HG03135 (cell line): ENCODE measurements around the gene C2orf81.
A peak's percentile ranks its signal among the peaks of the same experiment; 100 is the strongest.
"Not testable (repeated sequence)": the region's sequence is repeated elsewhere in the genome, so short reads cannot be mapped to it uniquely, and the experiment has no call there.

ENCODE experiments used
- ATAC-seq: cut with Tn5 transposase; IDR thresholded peaks from one replicate; pipeline ENCODE4 v1.9.1; 2021; ENCODE audit warnings: mild to moderate bottlenecking, moderate library complexity; ENCODE audit not compliant: unreplicated experiment

C2orf81 gene

GRCh38 chr2:74421221-74421870 is at the start of gene C2orf81, which contains the start of gene WDR54:
Gene C2orf81, minus strand, starts transcription at chr2:74421619. Its CDS starts 59 bp downstream, at chr2:74421560.
Gene WDR54, plus strand, starts transcription at chr2:74421730. Its CDS starts 424 bp downstream, at chr2:74422154.
- ATAC-seq, result peak; percentile 92

DNA sequence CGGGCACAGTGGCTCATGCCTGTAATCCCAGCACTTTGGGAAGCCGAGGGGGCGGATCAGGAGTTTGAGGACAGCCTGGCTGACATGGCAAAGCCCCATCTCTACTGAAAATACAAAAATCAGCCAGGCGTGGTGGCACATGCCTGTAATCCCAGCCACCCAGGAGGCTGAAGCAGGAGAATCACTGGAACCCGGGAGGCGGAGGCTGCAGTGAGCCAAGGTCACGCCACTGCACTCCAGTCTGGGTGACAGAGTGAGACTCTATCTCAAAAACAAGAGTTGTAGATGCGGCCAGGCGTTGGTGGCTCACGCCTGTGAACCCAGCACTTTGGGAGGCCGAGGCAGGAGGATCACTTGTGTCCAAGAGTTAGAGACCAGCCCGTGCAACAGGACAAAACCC is 49.3 kb upstream of the C2orf81 start:
- not testable (repeated sequence) for ATAC-seq

DNA sequence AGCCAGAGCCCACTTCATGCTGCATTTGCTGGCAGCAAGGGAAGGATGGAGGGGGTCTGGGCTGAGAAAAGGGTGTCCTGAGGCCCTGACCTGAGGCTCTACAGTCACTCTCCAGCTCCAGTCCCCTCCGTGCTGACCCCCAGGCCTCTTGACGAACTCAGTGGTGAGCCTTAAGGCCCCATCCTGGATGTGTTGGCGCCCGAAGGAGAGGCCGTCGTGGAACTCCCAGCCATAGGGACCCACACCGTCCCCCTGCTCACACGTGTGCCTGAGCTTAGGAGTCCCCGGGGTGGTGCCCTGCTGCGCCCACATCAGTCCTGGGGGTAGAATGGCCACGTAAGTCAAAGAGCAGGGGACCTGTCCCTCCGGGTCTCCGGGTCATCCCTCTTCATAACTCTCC is 43.0 kb upstream of the C2orf81 start:
- ATAC-seq, result no peak

DNA sequence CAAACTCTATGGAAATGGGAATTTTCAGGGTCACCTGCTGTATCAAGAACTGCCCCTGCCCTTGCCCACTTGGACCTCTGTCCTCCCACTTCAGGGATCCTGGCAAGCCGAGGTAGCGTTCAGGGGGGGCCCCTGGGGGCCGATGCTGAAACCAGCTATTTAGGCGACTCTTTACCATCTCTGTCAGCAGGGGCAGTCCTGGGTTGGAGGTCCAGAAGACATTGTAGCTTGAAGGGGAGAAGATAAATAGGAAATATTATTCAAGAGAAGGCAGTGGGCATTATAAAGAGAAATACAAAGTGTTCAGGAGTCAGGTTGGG is 41.3 kb upstream of the C2orf81 start:
- ATAC-seq, result no peak

DNA sequence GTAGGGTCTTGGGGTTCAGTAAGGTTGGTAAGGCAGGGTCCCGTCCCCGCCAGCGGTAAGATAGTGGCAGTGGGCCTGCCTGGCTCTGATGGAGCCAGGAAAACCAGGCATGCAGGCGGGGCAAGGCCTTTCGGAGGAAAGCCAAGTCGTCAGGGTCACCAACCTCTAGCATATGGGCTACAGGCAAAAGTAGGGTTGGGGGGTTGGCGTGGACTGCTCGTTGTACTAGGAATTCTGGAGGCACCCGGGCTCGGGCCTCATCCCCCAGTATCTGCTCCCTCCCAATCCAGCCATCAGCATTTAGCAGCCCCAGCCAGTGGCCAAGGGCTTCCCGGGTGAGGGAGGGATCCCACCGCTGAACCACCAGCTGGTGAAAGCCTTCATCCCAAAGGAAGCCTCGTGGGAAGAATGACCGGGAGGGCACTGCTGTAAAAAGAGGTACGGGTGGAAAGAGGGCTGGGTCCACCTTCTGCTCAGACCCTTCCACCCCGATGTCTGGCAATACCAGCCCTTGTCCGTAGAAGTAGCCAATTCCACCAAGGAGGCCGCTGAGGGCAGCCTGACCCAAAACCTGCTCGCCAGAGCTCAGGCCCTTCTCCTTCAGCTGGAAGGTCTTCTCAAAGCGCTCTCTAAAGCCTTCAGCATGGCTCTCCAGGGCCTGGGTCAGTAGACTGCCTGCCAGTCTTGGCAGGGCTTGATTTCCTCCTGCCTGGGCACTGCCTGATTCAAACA is 40.8 kb upstream of the C2orf81 start:
- ATAC-seq, result no peak

- no peak for ATAC-seq
These were observed 40.0 kb upstream of the C2orf81 start for GRCh38 chr2:74461187-74462053.

- ATAC-seq, result not testable (repeated sequence)
These were observed 38.8 kb upstream of the C2orf81 start for GRCh38 chr2:74460187-74460586.

- not testable (repeated sequence) for ATAC-seq
These were observed 38.2 kb upstream of the C2orf81 start for GRCh38 chr2:74459503-74460118.

DNA sequence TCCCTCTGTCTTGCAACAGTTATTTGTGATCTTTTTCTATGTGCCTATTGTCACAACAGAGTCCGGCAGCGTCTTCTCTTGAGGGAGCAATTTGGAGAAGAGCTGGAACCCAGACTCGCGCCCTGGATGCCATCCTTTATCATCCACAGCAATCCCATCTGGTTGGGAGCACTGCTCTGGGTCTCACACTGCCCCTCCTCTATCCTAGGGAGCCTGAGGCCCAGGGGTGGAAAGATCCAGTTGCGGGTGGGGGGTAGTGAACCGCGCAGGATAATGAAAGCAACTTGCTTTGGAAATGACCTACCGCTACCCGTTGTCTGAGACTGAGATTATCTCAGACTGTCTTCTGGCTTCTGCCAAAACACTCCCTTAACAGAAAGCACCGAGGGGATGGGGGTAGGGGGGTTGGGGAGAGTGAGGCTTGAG is 37.5 kb upstream of the C2orf81 start:
- no peak for ATAC-seq

GRCh38 chr2:74458132-74458937 is 36.9 kb upstream of the C2orf81 start, which contains the start of gene WBP1:
Gene WBP1, plus strand, starts transcription at chr2:74458438. Its CDS starts 165 bp downstream, at chr2:74458603.
- ATAC-seq, result peak; percentile 84

- ATAC-seq, result peak; percentile 34
These were observed 36.2 kb upstream of the C2orf81 start for GRCh38 chr2:74457549-74458131.

GRCh38 chr2:74457129-74457548 is 35.7 kb upstream of the C2orf81 start:
- no peak for ATAC-seq

- peak; percentile 42 for ATAC-seq
These were observed 33.5 kb upstream of the C2orf81 start, which contains the start of gene INO80B for GRCh38 chr2:74454654-74455511. Gene INO80B, plus strand, starts transcription at chr2:74455087. Its CDS starts 30 bp downstream, at chr2:74455117.

GRCh38 chr2:74450570-74451190 is 29.3 kb upstream of the C2orf81 start:
- no peak for ATAC-seq

DNA sequence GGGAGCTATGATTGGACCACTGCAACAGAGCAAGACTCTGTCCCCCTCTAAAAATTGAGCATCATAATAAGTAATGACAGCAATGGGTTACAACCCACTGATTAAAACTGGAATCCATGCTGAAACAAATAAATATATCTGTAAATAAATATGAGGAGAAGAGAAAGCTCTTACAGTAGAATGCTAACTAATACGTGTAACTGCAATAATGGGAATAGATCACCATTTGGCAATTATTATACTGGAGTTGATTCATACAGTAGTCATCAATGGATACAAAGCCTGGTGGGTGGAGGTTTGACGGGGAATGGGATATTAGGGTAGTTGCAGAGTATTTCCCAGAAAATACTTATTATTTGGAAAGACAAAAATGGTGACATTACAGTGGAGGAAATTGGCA is 27.4 kb upstream of the C2orf81 start:
- ATAC-seq, result no peak

GRCh38 chr2:74447230-74447999 is 26.0 kb upstream of the C2orf81 start:
- no peak for ATAC-seq

- no peak for ATAC-seq
These were observed 23.3 kb upstream of the C2orf81 start for GRCh38 chr2:74444498-74445318.
